Neural progenitor cell (in vitro differentiated cells): ENCODE measurements around the gene PUM2.
"Not testable (repeated sequence)": the region's sequence is repeated elsewhere in the genome, so short reads cannot be mapped to it uniquely, and the experiment has no call there.

Experiments used
- EZH2phosphoT487 ChIP-seq: fragments of 200-600 bp; sonication (generic); IDR thresholded peaks from 2 replicates; pipeline ENCODE4 v1.6.1; 2017; ENCODE audit warnings: antibody characterized with exemption
- TF ChIP-seq, protein P1 (sequence below): fragments of 200-600 bp; sonication (generic); IDR thresholded peaks from 2 replicates; pipeline ENCODE4 v1.5.1; 2017; ENCODE audit warnings: antibody characterized with exemption, mild to moderate bottlenecking

DNA sequence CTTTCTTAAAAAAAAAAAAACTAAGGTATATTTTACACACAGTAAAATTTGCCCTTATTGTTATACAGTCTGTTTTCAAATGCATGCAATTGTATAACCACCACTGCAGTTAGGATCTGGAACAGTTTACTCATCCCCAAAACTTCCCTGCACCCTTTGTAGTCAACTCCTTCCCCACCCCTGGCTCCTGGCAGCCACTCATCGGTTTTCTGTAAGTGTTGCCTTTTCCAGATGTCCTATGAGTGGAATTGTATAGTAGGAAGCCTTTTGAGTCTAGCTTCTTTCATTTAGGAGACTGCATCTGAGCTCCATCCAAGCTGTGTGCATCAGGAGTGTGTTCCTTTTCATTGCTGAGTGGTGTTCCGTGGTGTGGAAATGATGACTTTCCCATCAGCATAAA lies 116.0 kb downstream of the PUM2 start:
- TF ChIP-seq EZH2phosphoT487: not testable (repeated sequence)
- TF ChIP-seq, protein P1, sequence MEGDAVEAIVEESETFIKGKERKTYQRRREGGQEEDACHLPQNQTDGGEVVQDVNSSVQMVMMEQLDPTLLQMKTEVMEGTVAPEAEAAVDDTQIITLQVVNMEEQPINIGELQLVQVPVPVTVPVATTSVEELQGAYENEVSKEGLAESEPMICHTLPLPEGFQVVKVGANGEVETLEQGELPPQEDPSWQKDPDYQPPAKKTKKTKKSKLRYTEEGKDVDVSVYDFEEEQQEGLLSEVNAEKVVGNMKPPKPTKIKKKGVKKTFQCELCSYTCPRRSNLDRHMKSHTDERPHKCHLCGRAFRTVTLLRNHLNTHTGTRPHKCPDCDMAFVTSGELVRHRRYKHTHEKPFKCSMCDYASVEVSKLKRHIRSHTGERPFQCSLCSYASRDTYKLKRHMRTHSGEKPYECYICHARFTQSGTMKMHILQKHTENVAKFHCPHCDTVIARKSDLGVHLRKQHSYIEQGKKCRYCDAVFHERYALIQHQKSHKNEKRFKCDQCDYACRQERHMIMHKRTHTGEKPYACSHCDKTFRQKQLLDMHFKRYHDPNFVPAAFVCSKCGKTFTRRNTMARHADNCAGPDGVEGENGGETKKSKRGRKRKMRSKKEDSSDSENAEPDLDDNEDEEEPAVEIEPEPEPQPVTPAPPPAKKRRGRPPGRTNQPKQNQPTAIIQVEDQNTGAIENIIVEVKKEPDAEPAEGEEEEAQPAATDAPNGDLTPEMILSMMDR: not testable (repeated sequence)
